HepG2 (cell line): Measurements from ENCODE around the gene ZFYVE28. TPM values are rescaled to one million over a fixed set of nuclear protein-coding genes. Genes with fewer than 3 reads are reported as not detected.

Experiments used
- ATAC-seq: fragments of 200-7000 bp; cut with Tn5 transposase; 3 replicates; pipeline ENCODE4 v1.9.1; 2020; ENCODE audit warnings: mild to moderate bottlenecking, moderate library complexity
- BruUV-seq: library from RNA; stranded (reverse); fragments of 400-500 nt; replicated peaks from 2 replicates; lab custom pipeline; 2021; lab: Mats Ljungman, UMichigan
- CTCF ChIA-PET: fragments of 300-600 bp; formaldehyde crosslinking; extraction: SDS; loops from one replicate; lab custom pipeline; 2021; ENCODE audit warnings: low total read pairs, inconsistent platforms, low intra/inter-chr PET ratio; lab: Yijun Ruan, JAX
- POLR2A ChIA-PET: fragments of 350-600 bp; sonication (Branson Sonifier 250); formaldehyde crosslinking; loops from one replicate; lab custom pipeline; 2020; ENCODE audit warnings: antibody characterized with exemption, inconsistent platforms; lab: Yijun Ruan, JAX
- DNase-seq: peaks from one replicate; pipeline ENCODE4 v3.0.0-alpha.2; 2015; ENCODE audit warnings: low spot score
- FAIRE-seq: peaks from 3 replicates; lab custom pipeline; 2011; peaks lifted over from hg19 to GRCh38; lab: Jason Lieb, UNC
- H2AFZ ChIP-seq: one replicate; pipeline ENCODE4 v1.6.1; 2011; ENCODE audit warnings: low read length, inconsistent platforms
- H3K27ac ChIP-seq: fragments of 300-600 bp; 3 replicates; pipeline ENCODE4 v1.8.0; 2011; ENCODE audit warnings: mixed run types, mild to moderate bottlenecking, mixed read lengths, low read length, inconsistent platforms; ENCODE audit not compliant: insufficient read depth; ENCODE audit errors: extremely low read length
- H3K27me3 ChIP-seq, 2 experiments: fragments of 200-600 bp in 1 of 2; 2 replicates in 1 of 2; 3 replicates in 1 of 2; pipeline versions ENCODE4 v1.6.0 to v1.8.0; 2011; ENCODE audit warnings: low read length in 2 of 2, mild to moderate bottlenecking in 2 of 2, moderate library complexity in 2 of 2, inconsistent platforms in 1 of 2; ENCODE audit not compliant: insufficient read depth in 2 of 2, control insufficient read depth in 1 of 2
- H3K36me3 ChIP-seq, 2 experiments: fragments of 200-600 bp in 1 of 2; replicated peaks in 1 of 2; 2 replicates in 1 of 2; 3 replicates in 1 of 2; pipeline versions ENCODE4 v1.5.1 to v1.8.0; 2011; ENCODE audit warnings: low read length in 2 of 2, inconsistent platforms in 1 of 2; ENCODE audit not compliant: insufficient read depth in 2 of 2, control insufficient read depth in 1 of 2
- H3K4me1 ChIP-seq: 2 replicates; pipeline ENCODE4 v1.5.1; 2012; ENCODE audit warnings: low read length, inconsistent platforms; ENCODE audit not compliant: insufficient read depth
- H3K4me2 ChIP-seq: 2 replicates; pipeline ENCODE4 v1.6.0; 2011; ENCODE audit warnings: low read depth, low read length, inconsistent platforms
- H3K4me3 ChIP-seq, 3 experiments: fragments of 200-600 bp in 1 of 3; sonication (generic), shearing (Covaris generic) in 1 of 3; replicated peaks in 1 of 3; 2 replicates each; pipeline ENCODE4 v1.5.1; 2011 to 2016; ENCODE audit warnings: low read length in 3 of 3, inconsistent platforms in 2 of 3, low read depth in 2 of 3, mild to moderate bottlenecking in 2 of 3, control low read depth in 1 of 3, mixed read lengths in 1 of 3; ENCODE audit not compliant: insufficient read depth in 1 of 3
- H3K79me2 ChIP-seq: one replicate; pipeline ENCODE4 v1.6.1; 2011; ENCODE audit warnings: low read length, inconsistent platforms; ENCODE audit not compliant: insufficient read depth
- H3K9ac ChIP-seq: 2 replicates; pipeline ENCODE4 v1.6.0; 2011; ENCODE audit warnings: mild to moderate bottlenecking, low read depth, low read length, inconsistent platforms; ENCODE audit not compliant: insufficient read depth
- H3K9me3 ChIP-seq: 2 replicates; pipeline ENCODE4 v1.5.1; 2012; ENCODE audit warnings: mild to moderate bottlenecking, low read length
- H4K20me1 ChIP-seq: 2 replicates; pipeline ENCODE4 v1.6.0; 2011; ENCODE audit warnings: inconsistent platforms, mild to moderate bottlenecking, low read length, moderate library complexity; ENCODE audit not compliant: insufficient read depth
- AHR ChIP-seq: IDR thresholded peaks from 2 replicates; pipeline ENCODE4 v1.6.1; 2018; ENCODE audit warnings: missing genetic modification reagents, missing compliant biosample characterization
- ATAD3A ChIP-seq: sonication (generic); formaldehyde crosslinking; IDR thresholded peaks from 2 replicates; pipeline ENCODE4 v1.4.0; 2020; ENCODE audit warnings: missing genetic modification reagents
- BCL6 ChIP-seq: IDR thresholded peaks from 2 replicates; pipeline ENCODE4 v1.6.1; 2016; ENCODE audit warnings: missing genetic modification reagents, missing compliant biosample characterization
- HOXA9 ChIP-seq: sonication (generic); formaldehyde crosslinking; IDR thresholded peaks from 2 replicates; pipeline ENCODE4 v1.8.1; 2022; ENCODE audit warnings: missing genetic modification reagents, mild to moderate bottlenecking, moderate library complexity, borderline replicate concordance
- JUNB ChIP-seq: sonication (generic); formaldehyde crosslinking; IDR thresholded peaks from 2 replicates; pipeline ENCODE4 v1.8.0; 2022; ENCODE audit warnings: missing genetic modification reagents, mild to moderate bottlenecking, borderline replicate concordance
- POLR2AphosphoS5 ChIP-seq: IDR thresholded peaks from 2 replicates; pipeline ENCODE4 v1.6.1; 2012; ENCODE audit warnings: low read depth, low read length
- RAD51 ChIP-seq: fragments of 450-650 bp; IDR thresholded peaks from 2 replicates; pipeline ENCODE4 v1.6.1; 2016; ENCODE audit warnings: borderline replicate concordance
- RFXANK ChIP-seq: IDR thresholded peaks from 2 replicates; pipeline ENCODE4 v1.6.1; 2016
- TFDP1 ChIP-seq: IDR thresholded peaks from 2 replicates; pipeline ENCODE4 v1.6.1; 2016; ENCODE audit warnings: missing compliant biosample characterization, missing genetic modification reagents, borderline replicate concordance
- TMF1 ChIP-seq: sonication (generic); formaldehyde crosslinking; IDR thresholded peaks from 2 replicates; pipeline ENCODE4 v1.8.1; 2022; ENCODE audit warnings: low read depth, missing genetic modification reagents
- XBP1 ChIP-seq: sonication (generic); formaldehyde crosslinking; IDR thresholded peaks from 2 replicates; pipeline ENCODE4 v1.5.0; 2020; ENCODE audit warnings: missing genetic modification reagents
- ZNF3 ChIP-seq: IDR thresholded peaks from 2 replicates; pipeline ENCODE4 v1.7.0; 2017; ENCODE audit warnings: inconsistent platforms
- ZNF564 ChIP-seq: sonication (generic); formaldehyde crosslinking; IDR thresholded peaks from 2 replicates; pipeline ENCODE4 v1.8.1; 2023; ENCODE audit warnings: mild to moderate bottlenecking, missing genetic modification reagents
- ZNF710 ChIP-seq: sonication (generic); formaldehyde crosslinking; IDR thresholded peaks from 2 replicates; pipeline ENCODE4 v1.5.0; 2020; ENCODE audit warnings: mild to moderate bottlenecking, missing genetic modification reagents, borderline replicate concordance
- WGBS: methylation state at CpG from one replicate; pipeline ENCODE4 v1.1.6; 2017; ENCODE audit warnings: low lambda C conversion rate; 5-methylcytosine and 5-hydroxymethylcytosine counted together
- in situ Hi-C: cut with HindIII; loops from 2 replicates; pipeline ENCODE4 v1.10.0; 2017; ENCODE audit warnings: low pct_unique_long_range_greater_than_20kb; ENCODE audit not compliant: extremely low pct_ligation_motif_present
- intact Hi-C: fragments of 100-400 bp; cut with micrococcal nuclease; formaldehyde crosslinking; loops from one replicate; pipeline ENCODE4 v1.10.0; 2022; ENCODE audit not compliant: unreplicated experiment
- polyA plus RNA-seq, 8 experiments: library from polyadenylated mRNA; depleted of rRNA in 3 of 8; stranded (reverse) in 7 of 8; unstranded in 1 of 8; fragments of >200 nt; fragmentation: Illumina TruSeq in 4 of 8; extraction: Trizol in 4 of 8; gene quantifications; 2 replicates each; pipeline versions ENCODE4 v1.2.1 to v1.2.3, GENCODE V29; 2011 to 2016; ENCODE audit warnings: low read depth in 4 of 8, missing spikeins in 1 of 8, mixed read lengths in 1 of 8; ENCODE audit not compliant: insufficient read depth in 1 of 8
- total RNA-seq, 5 experiments: library from RNA; depleted of rRNA; stranded (reverse); fragments of >200 nt; fragmentation: Illumina TruSeq; extraction: Trizol; gene quantifications; 2 replicates each; pipeline ENCODE4 v1.2.3, GENCODE V29; 2016; ENCODE audit warnings: low read depth in 1 of 5

ZFYVE28 gene
- total and polyA plus RNA-seq, 2 of the 13 experiments (the other 11 are each of a cell fraction or from before 2014, with no cell fraction given) = 0.12 to 0.22 TPM

- TF ChIP-seq ZNF710 (CRISPR knock-in tag) = no peak
- TF ChIP-seq XBP1 (CRISPR knock-in tag) = no peak
- TF ChIP-seq ZNF3 (CRISPR knock-in tag) = no peak
- no peak for TF ChIP-seq ZNF564 (CRISPR knock-in tag)
- no peak for TF ChIP-seq RAD51
These were observed 53.8 kb downstream of the ZFYVE28 start (continued) for GRCh38 chr4:2364654-2365053.

GRCh38 chr4:2363951-2364653 lies 54.3 kb downstream of the ZFYVE28 start:
- no peaks in the 10 kb centered on the region for H3K79me2 ChIP-seq
- H3K36me3 ChIP-seq = no peaks in the 10 kb centered on the region
- in situ Hi-C loops = no loop called here
- no peak overlapping the region for H3K9ac ChIP-seq
- no peak overlapping the region for H3K27ac ChIP-seq
- peaks cover 26% of the 10 kb centered on the region for H3K4me1 ChIP-seq
- no peaks in the 10 kb centered on the region for H3K9me3 ChIP-seq
- H3K4me2 ChIP-seq = no peak overlapping the region
- no peaks in the 10 kb centered on the region for H4K20me1 ChIP-seq
- TF ChIP-seq HOXA9 (CRISPR knock-in tag) (no peak), ATAD3A (CRISPR knock-in tag) (no peak), TMF1 (no peak), POLR2AphosphoS5 (no peak), RFXANK (no peak), JUNB (CRISPR knock-in tag) (no peak), AHR (CRISPR knock-in tag) (no peak), TFDP1 (no peak), BCL6 (no peak)
- TF ChIP-seq, all 625 proteins: peak for 0
- ATAC-seq (no peak), FAIRE-seq (no peak), DNase-seq (no peak)
- intact Hi-C loops = no loop called here
- Histone ChIP-seq H3K27me3 (peaks cover 6 to 27% of the 10 kb centered on the region in 2 experiments; a peak in 4 of 5 replicates), H3K4me3 (no peak overlapping the region), H2AFZ (no peak overlapping the region)
- no TSS peak for BruUV-seq
- POLR2A ChIA-PET = no interaction called here
- CTCF ChIA-PET = no interaction called here
- 65% methylated on average over 2 of the region's 17 CpGs for WGBS
